Measurements from ENCODE around the gene EHD2.
"Not testable (repeated sequence)": the region's sequence is repeated elsewhere in the genome, so short reads cannot be mapped to it uniquely, and the experiment has no call there.

Gene EHD2

DNA sequence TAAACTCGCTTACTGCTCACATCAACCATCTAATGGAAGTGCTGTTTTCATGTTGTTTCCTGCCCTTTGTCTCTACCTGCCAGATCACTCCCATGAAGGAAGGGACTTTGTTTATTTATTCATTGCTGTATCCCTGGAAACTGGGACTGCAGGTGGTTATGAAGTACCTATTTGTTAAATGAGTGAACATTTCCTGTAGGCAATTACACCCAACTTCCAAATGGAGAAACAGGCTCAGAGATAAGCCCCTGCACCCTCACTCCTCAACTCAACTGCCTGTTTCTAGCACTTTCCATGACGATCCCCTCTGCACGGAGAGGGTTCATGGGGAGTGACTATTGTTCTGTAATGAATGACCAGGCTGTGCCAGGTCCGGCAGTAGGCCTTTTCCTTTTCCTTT is 63.3 kb downstream of the EHD2 start:
- TF ChIP-seq, protein P1, sequence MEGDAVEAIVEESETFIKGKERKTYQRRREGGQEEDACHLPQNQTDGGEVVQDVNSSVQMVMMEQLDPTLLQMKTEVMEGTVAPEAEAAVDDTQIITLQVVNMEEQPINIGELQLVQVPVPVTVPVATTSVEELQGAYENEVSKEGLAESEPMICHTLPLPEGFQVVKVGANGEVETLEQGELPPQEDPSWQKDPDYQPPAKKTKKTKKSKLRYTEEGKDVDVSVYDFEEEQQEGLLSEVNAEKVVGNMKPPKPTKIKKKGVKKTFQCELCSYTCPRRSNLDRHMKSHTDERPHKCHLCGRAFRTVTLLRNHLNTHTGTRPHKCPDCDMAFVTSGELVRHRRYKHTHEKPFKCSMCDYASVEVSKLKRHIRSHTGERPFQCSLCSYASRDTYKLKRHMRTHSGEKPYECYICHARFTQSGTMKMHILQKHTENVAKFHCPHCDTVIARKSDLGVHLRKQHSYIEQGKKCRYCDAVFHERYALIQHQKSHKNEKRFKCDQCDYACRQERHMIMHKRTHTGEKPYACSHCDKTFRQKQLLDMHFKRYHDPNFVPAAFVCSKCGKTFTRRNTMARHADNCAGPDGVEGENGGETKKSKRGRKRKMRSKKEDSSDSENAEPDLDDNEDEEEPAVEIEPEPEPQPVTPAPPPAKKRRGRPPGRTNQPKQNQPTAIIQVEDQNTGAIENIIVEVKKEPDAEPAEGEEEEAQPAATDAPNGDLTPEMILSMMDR (IDR thresholded peaks at IDR 0.05): no peak
- H3K27me3 ChIP-seq: peaks cover 20% of the 10 kb centered on the region
- no peaks in the 10 kb centered on the region for H3K9me3 ChIP-seq
- peaks cover 10% of the 10 kb centered on the region for H3K36me3 ChIP-seq
- H3K4me3 ChIP-seq (ENCODE audit: low read depth in 1 of 2, low read length in 1 of 2): no peak overlapping the region
- peaks cover 12 to 18% of the 10 kb centered on the region in 2 experiments for H3K4me1 ChIP-seq (ENCODE audit: control insufficient read depth in 1 of 2, insufficient read depth in 1 of 2, low read depth in 1 of 2, low read length in 1 of 2)
- no peak overlapping the region for H3K27ac ChIP-seq

DNA sequence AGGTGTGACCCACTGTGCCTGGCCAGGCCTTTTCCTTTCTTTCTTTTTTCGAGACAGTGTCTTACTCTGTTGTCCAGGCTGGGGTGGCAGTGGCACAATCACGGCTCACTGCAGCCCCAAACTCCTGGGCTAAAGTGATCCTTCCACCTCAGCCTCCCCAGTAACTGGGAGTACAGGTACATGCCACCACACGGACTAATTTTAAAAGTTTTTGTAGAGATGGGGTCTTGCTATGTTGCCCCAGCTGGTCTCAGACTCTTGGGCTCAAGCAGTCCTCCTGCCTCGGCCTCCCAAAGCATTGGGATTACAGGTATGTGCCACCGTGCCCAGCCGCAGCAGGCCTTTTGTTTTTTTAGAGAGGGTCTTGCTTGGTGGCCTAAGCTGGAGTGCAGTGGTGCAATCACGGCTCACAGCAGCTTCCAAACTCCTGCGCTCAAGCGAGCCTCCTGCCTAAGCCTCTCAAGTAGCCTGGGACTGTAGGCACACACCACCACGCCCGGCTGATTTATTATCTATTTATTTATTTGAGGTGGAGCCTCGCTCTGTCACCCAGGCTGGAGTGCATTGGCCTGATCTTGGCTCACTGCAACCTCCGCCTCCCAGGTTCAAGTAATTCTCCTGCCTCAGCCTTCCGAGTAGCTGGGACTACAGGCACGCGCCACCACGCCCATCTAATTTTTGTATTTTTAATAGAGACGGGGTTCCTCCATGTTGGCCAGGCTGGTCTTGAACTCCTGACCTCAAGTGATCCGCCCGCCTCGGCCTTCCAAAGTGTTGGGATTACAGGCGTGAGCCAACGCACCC is 64.2 kb downstream of the EHD2 start:
- peaks cover 20% of the 10 kb centered on the region for H3K27me3 ChIP-seq
- peaks cover 12 to 18% of the 10 kb centered on the region in 2 experiments for H3K4me1 ChIP-seq (ENCODE audit: control insufficient read depth in 1 of 2, insufficient read depth in 1 of 2, low read depth in 1 of 2, low read length in 1 of 2)
- peak overlapping the region; percentile 59 to 61 for H3K4me3 ChIP-seq (ENCODE audit: low read depth in 1 of 2, low read length in 1 of 2)
- peaks cover 15% of the 10 kb centered on the region for H3K36me3 ChIP-seq
- not testable (repeated sequence) for H3K27ac ChIP-seq, H3K9me3 ChIP-seq

DNA sequence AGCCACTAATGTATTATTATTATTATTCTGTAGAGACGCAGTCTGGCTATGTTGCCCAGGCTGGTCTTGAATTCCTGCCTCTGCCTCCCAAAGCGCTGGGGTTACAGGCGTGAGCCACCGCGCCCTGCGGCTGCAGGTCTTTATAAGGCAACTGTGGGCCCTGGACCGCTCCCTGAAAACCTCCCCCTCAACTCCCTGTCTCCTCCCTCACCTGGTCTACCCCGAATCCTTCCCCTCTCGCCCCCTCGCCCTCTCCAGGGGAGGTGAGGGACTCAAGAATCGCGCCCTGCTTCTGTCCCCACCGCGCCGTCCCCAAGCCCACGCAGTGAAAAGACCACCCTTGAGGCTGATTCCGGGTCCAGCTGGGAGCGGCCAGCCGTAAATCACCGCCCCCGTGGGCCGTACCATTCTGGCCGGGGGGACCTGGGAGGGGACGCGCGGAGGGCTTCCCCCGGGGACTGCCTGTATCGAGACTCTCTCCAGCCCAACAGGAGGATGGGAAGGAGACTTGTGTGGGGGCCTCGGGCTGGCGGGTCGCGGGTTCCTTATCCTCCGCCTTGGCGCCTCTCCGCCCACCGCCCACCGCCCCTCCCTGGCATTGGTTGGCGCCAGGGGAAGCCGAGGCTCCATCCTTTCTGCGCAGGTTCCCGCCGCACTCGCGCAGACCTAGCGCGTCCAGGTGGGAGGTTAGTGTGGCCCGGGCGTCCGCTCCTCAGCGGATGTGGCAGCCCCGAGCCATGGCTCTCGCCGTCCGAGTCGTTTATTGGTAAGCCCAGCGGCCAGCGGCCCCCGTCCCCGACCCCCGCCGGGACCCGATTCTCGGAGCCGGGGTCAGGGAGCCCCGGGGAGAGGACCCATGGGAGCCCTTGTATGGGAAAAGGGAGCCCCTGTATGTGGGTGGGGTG is 65.1 kb downstream of the EHD2 start, which contains the start of gene SELENOW:
SELENOW (plus strand) TSS at position 655 of the 905 bp plus-strand sequence; CDS start at position 738, 83 bp downstream.
- Histone ChIP-seq H3K4me3 (ENCODE audit: low read depth in 1 of 2, low read length in 1 of 2) (peak within 1 kb of the TSS; percentile 59 to 61), H3K27ac (no peak within 1 kb of the TSS), H3K4me1 (ENCODE audit: control insufficient read depth in 1 of 2, insufficient read depth in 1 of 2, low read depth in 1 of 2, low read length in 1 of 2) (peaks cover 12 to 18% of the 10 kb centered on the region in 2 experiments), H3K27me3 (peaks cover 20% of the 10 kb centered on the region), H3K9me3 (no peaks in the 10 kb centered on the region), H3K36me3 (peaks cover 15% of the 10 kb centered on the region)
- TF ChIP-seq, protein P1 (IDR thresholded peaks at IDR 0.05): no peak

DNA sequence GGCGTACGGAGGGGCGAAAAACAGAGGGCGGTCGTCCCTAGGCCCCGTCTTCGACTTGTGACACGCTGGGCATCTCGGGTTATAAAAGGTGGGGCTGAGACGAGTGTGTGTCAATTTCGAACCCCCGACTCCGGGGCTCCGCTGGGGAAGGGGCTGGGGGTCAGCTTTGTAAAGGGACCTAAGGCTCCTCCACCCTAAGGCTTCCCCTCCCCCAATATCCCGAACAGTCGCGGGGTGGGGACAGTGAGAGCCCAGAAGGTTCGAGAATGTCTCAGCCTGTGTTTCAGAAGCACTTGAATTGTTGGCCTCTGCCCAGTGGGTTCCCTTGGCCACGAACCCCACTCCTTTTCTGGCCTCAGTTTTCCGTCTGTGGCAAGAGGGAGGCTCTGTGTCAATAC is 65.7 kb downstream of the EHD2 start:
- TF ChIP-seq, protein P1 (IDR thresholded peaks at IDR 0.05): no peak
- Histone ChIP-seq H3K27ac (no peak overlapping the region), H3K4me1 (ENCODE audit: control insufficient read depth in 1 of 2, insufficient read depth in 1 of 2, low read depth in 1 of 2, low read length in 1 of 2) (peaks cover 12 to 18% of the 10 kb centered on the region in 2 experiments), H3K36me3 (peaks cover 15% of the 10 kb centered on the region), H3K27me3 (peaks cover 20% of the 10 kb centered on the region), H3K9me3 (no peaks in the 10 kb centered on the region), H3K4me3 (ENCODE audit: low read depth in 1 of 2, low read length in 1 of 2) (peak overlapping the region; percentile 59 to 61)

DNA sequence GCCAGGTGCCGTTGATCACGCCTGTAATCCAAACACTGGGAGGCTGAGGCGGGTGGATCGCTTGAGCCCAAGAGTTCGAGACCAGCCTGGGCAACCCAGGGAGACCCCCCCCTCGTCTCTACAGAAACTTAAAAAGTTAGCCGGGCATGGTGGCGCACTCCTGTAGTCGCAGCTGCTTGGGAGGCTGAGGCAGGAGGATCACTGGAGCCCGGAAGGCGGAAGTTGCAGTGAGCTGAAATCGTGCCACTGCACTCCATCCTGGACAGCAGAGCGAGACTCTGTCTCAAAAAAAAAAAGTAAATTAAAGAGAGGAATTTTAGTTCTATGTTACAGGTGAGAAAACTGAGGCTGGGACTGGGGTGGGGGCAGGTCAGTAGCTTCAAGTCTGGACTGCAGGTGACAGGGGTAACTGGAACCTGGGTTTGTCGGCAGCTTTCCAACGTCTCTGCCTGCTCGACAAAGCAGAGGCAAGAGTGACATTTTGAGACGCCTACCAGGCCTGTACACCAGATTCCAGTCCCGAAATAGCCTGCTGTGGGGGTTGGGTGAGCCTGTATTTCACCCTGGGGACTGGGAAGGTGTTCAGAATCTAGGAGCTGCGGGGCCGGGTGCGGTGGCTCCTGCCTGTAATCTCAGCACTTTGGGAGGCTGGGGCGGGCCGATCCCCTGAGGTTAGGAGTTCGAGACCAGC is 66.4 kb downstream of the EHD2 start:
- TF ChIP-seq, protein P1 (IDR thresholded peaks at IDR 0.05): no peak
- no peak overlapping the region for H3K4me3 ChIP-seq (ENCODE audit: low read depth in 1 of 2, low read length in 1 of 2)
- H3K4me1 ChIP-seq (ENCODE audit: control insufficient read depth in 1 of 2, insufficient read depth in 1 of 2, low read depth in 1 of 2, low read length in 1 of 2): peaks cover 12 to 18% of the 10 kb centered on the region in 2 experiments
- H3K27ac ChIP-seq: no peak overlapping the region
- peaks cover 19% of the 10 kb centered on the region for H3K36me3 ChIP-seq
- H3K9me3 ChIP-seq: no peaks in the 10 kb centered on the region
- peaks cover 20% of the 10 kb centered on the region for H3K27me3 ChIP-seq
